HG02885 (cell line): ENCODE results near the gene VOPP1.
"Not testable (repeated sequence)": the region's sequence is repeated elsewhere in the genome, so short reads cannot be mapped to it uniquely, and the experiment has no call there.

Experiments
- ATAC-seq: cut with Tn5 transposase; IDR thresholded peaks from one replicate; pipeline ENCODE4 v1.9.1; 2021; ENCODE audit warnings: mild to moderate bottlenecking; ENCODE audit not compliant: unreplicated experiment, poor library complexity

The VOPP1 gene

GRCh38 chr7:55474944-55475854 is 97.1 kb downstream of the VOPP1 start:
- ATAC-seq: no peak

DNA sequence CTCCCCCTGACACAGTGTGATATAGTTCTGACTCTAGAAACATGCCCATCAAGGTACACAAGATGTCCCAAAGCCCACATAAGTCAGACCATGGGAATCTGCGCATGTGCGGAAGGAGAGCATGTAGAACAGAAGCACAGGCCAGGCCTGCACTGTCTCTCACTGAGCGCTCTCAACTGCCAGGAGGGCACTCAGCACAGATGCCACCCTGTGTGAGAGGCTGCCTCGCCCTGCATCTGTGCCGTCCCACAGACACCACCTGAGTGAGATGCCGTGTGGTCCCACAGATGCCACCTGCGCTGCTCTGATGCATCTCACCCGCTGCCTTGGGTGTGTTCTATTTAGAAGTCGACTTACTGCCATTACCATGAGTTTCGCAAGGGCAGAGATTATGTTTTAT is 98.4 kb downstream of the VOPP1 start:
- no peak for ATAC-seq

GRCh38 chr7:55472928-55473725 is 99.2 kb downstream of the VOPP1 start:
- no peak for ATAC-seq

- ATAC-seq: not testable (repeated sequence)
Observed at GRCh38 chr7:55472406-55472805, 99.9 kb downstream of the VOPP1 start.

DNA sequence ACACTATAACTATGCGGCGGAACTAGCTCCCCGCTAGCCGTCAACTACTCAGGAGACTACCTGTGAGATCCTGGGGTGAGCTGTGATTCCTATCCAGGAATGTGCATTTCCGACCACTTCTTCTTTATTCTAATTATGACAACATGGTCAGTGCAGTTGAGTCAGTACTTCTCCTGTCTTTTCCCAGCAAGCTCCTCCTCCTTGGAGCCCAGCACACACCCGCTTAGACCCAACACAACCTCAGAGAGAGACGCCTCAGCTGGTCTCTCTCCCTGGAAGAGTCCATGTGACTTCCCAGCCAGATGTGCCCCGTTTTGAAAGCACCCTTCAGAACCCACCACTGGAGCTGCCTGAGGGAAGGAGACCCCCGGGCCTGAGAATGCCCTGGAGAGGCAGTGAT is 100.7 kb downstream of the VOPP1 start:
- ATAC-seq: not testable (repeated sequence)

GRCh38 chr7:55470261-55470660 is 102.0 kb downstream of the VOPP1 start:
- no peak for ATAC-seq

- ATAC-seq: no peak
Observed at GRCh38 chr7:55469721-55470120, 102.6 kb downstream of the VOPP1 start.

- ATAC-seq: no peak
Observed at GRCh38 chr7:55469271-55469681, 103.0 kb downstream of the VOPP1 start.

GRCh38 chr7:55468495-55468894 is 103.8 kb downstream of the VOPP1 start:
- no peak for ATAC-seq

- no peak for ATAC-seq
Observed at GRCh38 chr7:55467047-55467593, 105.2 kb downstream of the VOPP1 start.

DNA sequence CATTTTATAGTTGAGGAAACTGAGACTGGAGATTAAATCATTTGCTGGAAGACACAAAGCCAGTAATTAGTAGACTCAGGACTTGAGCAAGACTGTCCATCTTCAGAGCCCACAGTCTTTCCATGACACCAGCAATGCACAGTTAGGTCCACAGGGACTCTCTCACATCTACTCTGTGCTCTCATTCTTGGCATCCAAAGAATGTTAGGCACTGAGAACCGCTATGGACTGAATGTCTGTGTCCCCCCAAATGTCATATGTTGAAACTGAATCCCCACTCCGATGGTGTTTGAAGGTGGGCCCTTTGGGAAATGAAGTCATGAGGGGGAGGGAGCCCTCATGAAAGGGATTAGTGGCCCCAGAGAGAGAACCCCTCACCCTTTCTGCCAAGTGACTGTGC is 106.6 kb downstream of the VOPP1 start:
- ATAC-seq: no peak

- no peak for ATAC-seq
Observed at GRCh38 chr7:55464422-55464821, 107.9 kb downstream of the VOPP1 start.

DNA sequence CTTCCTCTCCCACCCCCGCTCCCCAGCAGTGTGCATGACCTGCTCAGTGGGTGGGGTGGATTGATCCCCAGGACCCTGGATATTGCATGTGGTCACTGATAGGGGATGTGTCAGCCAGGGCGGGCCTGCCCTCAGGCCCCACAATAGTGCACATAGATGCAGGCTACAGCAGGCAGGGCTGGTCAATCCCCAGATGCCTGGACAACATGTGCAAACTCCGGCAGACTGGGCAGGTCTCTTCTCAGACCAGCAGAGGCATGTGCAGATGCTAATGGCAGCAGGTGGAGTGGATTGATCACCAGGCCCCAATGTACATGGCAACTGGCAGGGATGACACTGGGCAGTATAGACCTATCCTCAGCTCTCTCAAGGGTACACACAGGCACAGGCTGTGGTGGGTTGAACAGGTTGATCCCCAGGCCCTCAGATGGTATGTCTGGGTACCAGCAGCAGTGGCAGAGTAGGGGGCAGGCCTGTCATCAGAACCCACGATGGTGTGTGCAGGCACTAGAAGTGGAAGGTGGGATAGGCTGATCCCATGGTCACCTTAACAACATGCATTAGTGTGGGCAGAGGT is 108.5 kb downstream of the VOPP1 start:
- no peak for ATAC-seq

- no peak for ATAC-seq
Observed at GRCh38 chr7:55458351-55458750, 114.0 kb downstream of the VOPP1 start.

- ATAC-seq: no peak
Observed at GRCh38 chr7:55457801-55458200, 114.5 kb downstream of the VOPP1 start.

- no peak for ATAC-seq
Observed at GRCh38 chr7:55452971-55453370, 119.3 kb downstream of the VOPP1 start.

GRCh38 chr7:55449992-55450535 is 122.2 kb downstream of the VOPP1 start:
- ATAC-seq: no peak

DNA sequence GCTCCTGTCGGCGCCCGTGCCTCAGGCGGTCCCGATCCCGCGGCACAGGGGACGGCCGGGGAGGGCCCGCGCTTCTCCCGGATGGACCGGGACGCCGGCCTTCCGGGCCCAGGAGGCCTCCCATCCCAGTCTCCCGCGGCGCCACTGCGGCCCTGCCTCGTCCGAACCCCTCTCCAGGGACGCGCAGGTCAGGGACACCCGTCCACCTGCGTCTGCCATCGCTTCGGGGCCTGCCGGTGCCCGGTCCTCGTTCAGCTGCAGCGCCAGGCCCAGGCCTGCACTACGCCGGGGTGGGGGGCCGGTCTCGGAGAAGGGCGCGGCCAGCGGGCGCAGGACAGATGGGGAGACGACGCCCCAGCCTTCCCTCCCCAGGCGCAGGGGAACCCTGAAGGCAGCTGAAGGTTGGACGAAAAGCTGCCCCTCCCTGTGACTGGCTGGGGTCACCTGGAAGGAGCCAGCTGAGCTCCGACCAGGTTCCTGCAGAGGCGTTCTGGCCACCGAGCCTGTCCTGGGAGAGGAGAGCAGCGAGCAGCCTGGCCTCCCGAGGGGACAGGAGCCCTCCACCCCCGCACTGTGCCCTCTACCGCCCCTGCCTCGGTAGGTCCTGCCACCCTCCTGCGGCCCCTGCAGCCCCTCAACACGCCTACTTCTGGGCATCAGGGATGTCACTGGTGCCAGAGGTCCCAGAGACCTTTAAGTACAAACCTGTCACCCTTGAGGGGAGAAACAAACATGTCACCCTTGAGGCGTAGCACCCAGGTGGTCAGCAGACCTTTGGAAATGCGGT is 122.9 kb downstream of the VOPP1 start:
- no peak for ATAC-seq

- no peak for ATAC-seq
Observed at GRCh38 chr7:55448526-55448925, 123.8 kb downstream of the VOPP1 start.

DNA sequence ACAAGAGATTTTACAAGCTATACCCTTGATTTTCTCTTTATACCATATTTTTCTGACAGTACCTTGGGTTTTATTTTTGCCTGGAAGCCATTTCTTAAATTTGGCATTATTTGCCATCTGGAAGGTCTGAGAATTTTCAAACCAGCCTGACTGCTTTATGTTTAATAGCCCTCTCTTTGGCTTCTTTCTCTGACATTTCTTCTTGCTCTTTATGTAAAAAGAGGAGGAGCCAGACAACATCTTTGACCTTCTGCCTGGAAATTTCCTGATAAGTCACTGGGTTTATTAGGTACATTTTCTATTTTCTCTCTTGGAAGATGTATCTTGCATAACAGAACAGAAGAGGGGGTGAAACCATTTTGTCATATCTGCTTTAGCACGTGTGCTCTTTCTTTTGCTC is 127.5 kb downstream of the VOPP1 start:
- ATAC-seq: no peak
